Epithelial cell of prostate (primary cell): ENCODE data around the gene HMGA1.

Source experiments
- DNase-seq: peaks from one replicate; pipeline ENCODE4 v3.0.0-alpha.2; 2011; ENCODE audit warnings: low read depth, low spot score
- H3K27ac ChIP-seq: fragments of 450-650 bp; 2 replicates; pipeline ENCODE4 v1.5.1; 2017; ENCODE audit warnings: mild to moderate bottlenecking

HMGA1 gene

DNA sequence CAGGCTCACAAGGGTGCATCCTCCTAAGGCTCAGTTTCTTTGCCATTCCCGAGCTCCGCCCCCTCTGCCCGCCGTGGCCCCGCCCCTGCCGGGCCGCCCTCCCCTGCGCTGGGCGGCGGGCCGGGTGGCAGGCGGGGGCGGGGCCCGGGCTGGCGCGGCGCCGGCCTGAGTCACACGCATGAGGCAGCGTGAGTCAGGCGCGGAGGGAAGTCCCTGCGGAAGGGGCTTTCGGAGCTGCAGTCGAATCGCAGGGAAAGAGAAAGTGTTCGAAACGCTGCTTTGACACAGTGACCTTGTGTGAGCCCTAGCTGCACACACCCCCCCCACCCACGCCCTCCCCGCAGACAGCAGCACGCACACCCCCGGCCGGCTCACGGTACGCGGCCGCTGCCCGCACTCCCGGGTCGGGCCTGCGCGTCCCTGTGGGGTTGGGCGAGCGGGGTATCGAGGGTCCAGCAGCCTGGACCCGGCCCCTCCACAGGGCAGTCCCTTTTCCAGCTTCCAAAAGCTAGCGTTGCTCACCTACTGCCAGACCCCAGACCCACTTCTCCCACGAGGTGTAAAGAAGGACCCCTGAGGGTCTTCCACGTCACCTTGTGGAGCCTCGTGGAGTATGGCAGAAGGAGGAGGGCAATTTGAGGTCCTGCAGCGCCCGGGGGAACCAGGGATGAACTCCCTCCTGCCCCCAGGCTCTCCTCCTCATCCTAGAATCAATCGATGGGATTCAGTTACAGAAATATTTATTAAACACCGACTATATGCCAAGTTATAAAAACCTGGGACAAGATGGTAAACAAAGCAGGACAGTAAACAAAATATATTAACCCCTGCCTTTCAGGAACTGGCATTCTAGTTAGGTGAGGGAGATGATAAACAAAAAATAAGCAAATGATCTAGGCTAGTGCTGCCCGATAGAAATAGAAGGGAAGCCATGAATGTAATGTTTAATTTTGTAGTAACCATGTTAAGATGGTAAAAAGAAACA is 12.4 kb upstream of the HMGA1 start:
- DNase-seq = peak; percentile 84
- H3K27ac ChIP-seq = peak overlapping the region; percentile 50

DNA sequence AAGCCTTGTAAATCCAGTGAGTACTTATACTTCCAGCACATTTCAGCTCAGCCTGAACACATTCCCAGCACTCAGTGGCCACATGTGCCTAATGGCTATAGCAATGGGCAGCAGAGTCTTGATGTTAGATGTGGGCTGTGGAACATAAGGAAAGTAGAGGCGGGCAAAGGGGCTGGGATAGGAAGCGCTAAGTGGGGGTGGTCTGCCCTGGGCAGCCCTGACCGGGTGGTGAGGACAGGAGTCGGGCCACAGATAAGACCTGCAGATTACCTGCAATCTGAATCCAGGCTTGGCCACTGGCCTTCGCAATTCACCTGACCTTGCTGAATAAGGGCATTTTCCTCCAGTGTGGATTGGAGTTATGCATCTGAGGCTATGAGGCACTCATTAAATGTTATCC is 11.1 kb upstream of the HMGA1 start:
- H3K27ac ChIP-seq = no peak overlapping the region
- DNase-seq = no peak

DNA sequence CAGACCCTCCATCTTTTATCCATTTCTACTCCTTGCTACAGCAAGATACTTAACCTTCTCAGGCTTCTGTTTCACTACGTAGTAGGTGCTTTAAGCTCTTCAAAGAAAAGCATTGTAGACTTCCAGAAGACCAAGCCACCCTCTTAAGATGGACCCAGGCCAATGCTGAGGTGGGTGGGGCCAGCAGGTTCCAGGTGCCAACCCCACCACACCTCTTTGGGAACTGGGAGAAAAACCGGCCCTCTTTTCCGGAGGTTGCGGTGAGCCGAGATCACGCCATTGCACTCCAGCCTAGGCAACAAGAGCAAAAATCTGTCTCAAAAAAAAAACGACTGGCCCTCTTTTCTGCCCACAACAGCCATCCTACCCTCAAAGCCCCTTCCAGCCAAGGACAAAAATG is 10.6 kb upstream of the HMGA1 start:
- H3K27ac ChIP-seq = no peak overlapping the region
- no peak for DNase-seq

DNA sequence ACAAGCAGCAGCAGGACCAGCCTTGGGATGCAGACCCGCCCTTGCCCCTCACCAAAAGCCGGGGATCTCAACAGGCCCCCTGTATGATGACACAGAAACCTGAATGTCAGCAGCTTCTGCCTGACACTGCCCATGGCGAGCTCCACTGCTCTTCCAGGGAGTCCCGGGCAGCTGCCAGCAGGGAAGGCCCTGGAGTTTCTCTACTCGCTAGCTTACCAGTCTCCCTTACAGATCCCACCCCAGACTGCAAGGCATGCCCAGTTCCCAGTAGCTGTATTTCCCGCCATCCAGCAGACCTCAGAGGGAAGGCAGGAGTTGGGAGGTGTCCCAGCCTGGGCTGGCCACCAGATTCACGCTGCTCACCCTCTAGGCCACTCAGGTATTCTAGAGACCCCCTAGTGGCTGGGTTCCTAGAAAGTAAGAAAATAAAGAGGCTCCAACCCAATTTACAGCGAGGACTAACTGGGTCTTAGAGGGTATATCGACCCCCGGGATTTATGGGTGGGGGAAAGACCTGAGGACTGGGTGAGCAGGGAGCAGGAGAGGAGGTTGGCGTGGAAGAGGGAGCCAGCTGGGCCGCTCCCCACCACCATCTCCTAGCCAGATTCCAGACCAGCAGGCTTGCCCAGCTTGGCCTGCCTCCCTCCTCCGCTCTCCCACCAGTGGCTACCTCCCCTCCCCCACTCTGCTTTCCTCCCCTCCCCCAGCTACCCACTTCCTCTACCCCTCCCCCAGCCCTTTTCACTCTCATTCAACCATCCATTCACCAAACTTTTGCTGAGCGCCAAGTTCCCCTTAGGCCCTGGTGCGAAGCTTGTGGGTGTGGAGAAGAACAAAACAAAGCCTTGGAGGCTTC is 9.7 kb upstream of the HMGA1 start:
- H3K27ac ChIP-seq = no peak overlapping the region
- DNase-seq = no peak

DNA sequence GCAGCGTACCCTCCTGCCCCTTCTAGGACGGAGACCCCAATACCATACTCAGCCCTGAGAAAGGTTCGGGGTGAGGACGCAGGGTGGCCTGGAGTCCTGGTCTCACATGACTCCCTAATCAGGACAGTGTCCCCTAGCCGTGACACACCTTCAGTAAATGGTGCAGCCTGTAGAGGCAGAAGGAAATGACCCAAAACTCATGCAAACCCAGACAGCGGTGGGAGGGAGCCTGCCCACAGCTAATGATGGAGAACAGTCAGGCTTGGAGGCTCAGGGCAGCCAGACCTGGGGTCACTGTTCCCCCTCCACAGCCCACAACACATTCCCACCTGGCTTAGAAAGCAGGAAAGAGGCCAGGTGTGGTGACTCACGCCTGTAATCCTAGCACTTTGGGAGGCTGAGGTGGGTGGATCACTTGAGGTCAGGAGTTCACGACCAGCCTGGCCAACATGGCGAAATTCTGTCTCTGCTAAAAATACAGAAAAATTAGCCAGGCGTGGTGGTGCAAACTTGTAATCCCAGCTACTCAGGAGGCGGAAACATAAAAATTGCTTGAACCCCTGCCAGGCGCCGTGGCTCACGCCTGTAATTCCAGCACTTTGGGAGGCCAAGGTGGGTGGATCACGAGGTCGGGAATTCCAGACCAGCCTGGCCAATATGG is 8.8 kb upstream of the HMGA1 start:
- peak overlapping the region; percentile 72 for H3K27ac ChIP-seq

DNA sequence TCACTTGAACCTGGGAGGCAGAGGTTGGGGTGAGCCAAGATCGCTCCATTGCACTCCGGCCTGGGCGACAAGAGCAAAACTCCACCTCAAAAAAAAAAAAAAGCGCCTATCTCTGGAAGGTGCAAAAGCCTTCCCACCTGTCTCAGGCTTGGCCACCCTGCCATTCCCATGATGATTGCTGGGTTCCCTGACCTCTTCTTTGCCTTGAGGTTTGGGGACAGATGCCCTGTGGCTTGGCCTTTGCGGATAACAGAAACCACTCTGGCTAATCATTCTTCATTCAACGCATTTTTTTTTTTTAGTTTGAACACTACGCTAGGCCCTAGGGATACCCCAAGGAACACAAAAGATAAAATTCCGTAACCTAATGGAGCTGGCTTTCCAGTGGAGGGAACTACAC is 6.8 kb upstream of the HMGA1 start:
- no peak for DNase-seq
- peak overlapping the region; percentile 72 for H3K27ac ChIP-seq

More for the DNA sequence above, 8.8 kb upstream of the HMGA1 start:
- no peak for DNase-seq

DNA sequence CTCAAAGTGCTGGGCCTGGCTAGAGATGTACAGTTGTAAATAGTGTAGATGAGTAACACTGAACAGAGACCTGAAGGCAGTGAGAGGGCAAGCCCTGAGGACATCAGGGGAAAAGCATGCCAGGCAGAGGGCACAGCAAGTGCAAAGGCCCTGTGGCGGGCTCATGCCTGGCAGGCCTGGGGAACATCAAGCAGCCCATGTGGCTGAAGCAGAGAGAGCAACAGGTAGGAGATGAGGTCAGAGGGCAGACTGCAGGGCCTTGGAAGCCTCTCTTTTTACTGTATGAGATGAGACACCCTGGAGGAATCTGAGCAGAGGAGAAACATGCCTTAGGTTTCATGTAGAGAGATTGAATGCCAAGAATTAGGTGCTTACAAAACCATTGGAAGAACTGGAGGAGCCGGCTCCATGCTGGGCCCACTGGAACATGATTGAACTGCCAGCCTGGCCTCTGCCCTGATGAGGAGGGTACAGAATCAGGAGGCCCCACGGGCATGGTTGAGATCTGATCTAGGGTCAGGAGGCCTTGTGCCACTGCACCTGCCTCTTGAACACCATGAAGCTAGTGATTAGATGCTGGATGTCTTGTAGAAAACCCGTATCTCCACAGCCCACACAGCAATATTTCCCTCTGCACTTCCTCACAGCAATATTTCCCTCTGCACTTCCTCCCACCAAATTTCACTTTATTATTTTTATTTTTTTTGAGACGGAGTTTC is 5.9 kb upstream of the HMGA1 start:
- H3K27ac ChIP-seq = peak overlapping the region; percentile 72
- no peak for DNase-seq

DNA sequence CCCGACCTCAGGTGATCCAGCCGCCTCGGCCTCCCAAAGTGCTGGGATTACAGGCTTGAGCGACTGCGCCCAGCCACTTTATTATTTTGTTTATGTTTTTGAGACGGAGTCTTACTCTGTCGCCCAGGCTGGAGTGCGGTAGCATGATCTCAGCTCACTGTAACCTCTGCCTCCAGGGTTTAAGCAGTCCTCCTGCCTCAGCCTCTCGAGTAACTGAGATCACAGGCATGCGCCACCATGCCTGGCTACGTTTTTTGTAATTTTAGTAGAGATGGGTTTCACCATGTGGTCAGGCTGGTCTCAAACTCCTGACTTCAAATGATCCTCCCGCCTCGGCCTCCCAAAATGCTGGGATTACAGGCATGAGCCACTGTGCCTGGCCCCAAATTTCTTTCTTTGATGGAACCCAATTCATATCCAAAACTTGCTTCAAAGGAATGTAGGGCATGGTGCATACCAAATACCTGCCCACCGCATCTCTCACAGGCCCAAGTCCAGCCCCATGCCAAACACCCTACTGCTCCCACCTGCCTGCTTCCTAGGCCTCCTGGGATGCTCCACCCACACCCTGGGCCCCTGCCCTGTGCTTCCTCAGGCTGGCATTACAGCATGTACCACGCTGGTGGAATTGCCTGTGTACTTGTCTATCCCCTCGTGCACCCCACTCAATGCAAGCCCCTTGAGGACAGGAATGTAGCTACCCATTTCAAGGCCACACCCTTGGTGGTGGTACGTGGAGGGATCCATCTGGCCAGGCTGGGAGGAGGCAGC is 4.9 kb upstream of the HMGA1 start:
- no peak overlapping the region for H3K27ac ChIP-seq
- no peak for DNase-seq

DNA sequence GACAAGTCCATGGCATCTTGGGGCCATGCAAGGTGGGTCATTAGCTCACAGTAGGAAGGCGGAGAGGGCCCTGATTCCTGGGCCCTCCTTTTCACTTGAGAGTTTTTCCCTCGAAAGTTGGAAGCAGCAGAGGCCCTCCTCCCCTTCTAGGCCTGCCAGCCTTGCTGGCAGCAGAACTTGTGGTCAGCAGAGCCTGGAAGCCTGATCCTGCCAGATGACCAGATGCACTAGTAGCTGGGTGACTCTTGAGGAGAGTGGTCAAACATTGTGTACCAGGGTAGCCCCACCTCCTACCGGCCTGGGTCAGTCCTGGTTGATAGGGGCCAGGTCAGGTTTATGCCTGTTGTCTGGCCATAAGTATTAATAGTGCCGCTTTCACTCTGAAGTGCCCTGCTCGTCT is 3.8 kb upstream of the HMGA1 start:
- H3K27ac ChIP-seq = no peak overlapping the region
- DNase-seq = no peak

DNA sequence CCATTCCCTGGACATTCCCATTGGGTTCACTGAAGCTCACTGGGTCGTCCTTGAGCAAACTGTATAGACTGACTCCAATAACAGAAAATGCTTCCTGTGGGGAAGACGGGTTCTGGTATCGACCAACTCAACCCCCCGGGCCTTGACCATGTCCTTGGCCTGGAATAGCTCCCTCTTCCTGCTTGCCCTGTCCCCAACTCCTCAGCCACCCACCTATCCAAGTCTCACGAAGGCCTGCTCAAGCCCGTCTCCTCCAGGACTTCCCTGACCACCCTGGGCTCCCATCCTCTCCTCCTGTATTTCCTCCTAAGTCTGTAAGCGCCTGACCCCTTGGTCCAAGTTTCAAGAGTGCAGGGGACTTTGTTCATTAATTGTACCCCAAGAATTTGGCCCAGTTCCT is 2.8 kb upstream of the HMGA1 start:
- H3K27ac ChIP-seq = peak overlapping the region; percentile 95
- no peak for DNase-seq

DNA sequence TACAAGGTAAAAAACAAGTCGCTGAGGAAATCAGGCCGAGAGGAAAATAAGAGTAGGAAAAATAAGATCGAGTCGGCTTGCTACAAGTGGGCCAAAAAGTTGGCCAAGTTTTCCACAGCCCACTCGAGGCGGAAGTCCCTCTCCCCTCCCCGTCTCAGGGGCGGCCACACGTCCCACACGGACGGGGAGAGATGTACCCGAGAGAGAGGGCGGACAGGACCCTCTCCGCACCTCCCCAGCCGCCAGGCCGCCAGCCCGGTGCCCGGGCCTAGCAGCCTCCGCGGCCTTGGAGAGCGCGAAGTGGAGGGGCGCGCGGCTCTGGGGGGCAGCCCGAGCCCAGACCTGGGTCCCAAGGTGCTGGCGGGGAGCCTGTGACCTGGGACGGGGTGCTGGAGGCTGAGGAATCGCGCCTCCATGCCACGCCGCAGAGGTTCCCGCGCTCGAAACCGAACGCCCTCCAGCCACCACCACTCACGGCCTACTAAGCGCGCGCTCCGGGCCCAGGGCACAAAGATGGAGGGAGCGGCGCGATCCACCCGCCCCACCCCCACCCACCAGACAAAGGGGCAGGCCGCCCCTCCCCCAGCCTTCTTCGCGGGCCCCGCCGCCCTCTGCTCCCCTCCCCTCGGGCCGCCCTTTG is 1.9 kb upstream of the HMGA1 start:
- H3K27ac ChIP-seq = peak overlapping the region; percentile 95
- no peak for DNase-seq

DNA sequence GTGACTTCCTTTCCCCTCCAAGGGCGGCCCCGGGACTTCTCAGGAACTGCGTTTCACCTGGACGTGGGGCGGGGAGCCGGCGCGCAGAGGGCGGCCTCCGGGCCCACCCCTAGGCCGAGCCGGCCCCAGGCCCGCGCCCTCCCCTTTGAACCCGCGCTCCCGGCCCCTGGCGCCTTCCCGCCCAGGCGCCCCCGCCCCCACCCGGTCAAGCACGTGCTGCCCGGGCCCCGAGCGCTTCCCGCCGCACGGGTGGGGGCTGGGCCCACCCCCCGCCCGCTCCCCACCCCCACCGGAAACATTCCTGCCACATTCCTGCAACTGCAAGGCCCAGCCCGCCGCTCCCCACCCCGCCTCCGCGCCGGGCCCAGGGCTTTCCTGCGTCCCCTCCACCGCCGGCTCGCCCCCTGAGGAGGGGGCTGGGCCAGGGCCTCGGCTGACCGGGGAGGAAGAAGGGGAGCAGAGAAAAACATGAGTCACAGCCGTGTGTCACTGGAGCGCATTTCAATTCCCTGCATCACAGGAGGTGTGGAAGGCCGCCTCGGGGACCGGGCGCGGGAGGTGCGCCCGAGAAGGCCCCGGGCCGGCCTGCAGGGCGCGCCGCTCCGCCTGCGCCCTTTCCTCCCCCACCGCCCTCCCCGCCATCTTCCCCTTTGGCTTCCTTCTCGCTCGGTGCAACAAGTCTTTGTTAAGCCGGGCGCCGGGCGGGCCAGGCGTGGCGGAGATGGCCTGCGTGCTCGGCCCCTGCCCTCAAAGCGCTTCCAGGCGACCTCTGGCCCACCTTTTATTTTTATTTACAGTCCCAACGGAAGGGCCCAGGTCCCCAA is 1.2 kb upstream of the HMGA1 start:
- peak overlapping the region; percentile 95 for H3K27ac ChIP-seq
- DNase-seq = no peak

DNA sequence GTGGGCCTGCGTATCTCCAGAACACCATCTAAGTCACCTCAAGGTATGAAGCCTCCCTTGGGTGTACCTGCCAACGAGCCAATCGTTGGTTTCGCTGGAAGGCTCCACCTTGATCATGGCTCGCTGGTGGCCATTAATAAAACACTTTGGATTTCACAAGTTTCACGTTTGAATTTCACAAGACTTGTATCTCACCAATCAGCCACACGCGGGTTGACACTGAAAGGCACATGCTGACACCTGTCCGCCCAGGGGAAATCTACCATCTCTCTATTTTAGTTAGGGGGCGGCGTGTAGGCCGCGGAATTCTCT is 586 bp upstream of the HMGA1 start:
- H3K27ac ChIP-seq = peak overlapping the region; percentile 95
- no peak for DNase-seq

DNA sequence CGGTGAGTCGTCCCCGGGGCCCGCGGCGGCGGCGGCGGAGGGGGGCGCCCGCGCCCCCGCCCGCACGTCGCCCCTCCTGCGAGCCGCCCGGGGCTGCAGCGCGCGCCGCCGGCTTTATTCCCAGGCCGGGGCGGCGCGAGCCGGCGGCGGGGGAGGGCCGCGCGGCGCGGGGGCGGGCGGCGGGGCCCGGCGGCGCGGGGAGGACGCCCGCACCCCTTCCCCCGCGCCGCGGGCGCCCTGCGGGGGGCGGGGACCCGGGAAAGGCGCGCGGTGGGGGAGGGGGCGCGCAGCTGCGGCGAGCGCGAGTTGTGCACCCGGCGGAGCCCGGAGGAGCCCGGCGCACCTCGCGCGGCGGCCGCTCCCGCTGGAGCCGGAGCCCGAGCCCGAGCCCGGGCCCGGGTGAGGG is 646 bp downstream of the HMGA1 start:
- DNase-seq = no peak
- H3K27ac ChIP-seq = peak overlapping the region; percentile 95

DNA sequence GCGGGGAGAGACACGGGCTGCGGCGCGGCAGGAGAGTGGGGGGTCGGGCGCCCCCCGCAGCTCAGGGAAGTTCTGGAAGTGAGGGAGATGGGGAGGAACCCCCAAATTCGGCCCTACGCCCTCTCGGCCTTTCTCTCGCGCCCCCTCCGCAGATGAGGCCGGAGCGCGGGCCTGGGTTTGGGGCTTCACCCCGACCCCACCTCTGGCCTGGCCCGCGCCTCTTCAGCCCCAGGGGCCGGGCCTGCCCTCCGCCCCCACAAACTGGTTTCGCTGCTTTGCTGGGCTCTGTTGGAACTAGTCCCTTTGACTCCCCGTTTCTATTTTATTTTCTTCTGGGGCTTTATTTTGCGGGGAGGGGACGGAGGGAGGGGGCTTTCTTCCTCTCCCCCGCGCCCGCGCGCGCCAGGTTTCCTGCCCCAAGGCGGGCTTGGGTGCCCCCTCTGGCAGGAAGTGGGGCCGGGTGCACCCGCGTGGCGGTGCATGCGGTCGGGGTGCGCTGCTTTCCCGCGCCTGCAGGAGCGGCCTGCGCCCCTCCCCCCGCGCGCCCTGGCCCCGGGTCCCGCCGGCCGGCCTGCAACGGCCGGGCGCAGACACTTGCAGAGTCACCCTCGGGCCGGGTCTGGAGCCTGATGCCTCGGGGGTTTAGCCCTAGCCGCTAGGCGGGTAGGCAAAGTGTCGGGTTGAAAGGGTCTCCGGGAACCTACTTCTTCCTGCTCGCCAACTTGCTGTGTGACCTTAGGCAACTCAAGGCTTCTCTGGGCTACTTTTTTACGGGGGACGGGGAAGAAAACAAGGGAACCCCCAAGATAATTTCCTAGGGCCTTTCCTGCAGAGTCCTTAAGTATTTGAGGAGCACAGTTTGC is 1.3 kb downstream of the HMGA1 start:
- no peak for DNase-seq

DNA sequence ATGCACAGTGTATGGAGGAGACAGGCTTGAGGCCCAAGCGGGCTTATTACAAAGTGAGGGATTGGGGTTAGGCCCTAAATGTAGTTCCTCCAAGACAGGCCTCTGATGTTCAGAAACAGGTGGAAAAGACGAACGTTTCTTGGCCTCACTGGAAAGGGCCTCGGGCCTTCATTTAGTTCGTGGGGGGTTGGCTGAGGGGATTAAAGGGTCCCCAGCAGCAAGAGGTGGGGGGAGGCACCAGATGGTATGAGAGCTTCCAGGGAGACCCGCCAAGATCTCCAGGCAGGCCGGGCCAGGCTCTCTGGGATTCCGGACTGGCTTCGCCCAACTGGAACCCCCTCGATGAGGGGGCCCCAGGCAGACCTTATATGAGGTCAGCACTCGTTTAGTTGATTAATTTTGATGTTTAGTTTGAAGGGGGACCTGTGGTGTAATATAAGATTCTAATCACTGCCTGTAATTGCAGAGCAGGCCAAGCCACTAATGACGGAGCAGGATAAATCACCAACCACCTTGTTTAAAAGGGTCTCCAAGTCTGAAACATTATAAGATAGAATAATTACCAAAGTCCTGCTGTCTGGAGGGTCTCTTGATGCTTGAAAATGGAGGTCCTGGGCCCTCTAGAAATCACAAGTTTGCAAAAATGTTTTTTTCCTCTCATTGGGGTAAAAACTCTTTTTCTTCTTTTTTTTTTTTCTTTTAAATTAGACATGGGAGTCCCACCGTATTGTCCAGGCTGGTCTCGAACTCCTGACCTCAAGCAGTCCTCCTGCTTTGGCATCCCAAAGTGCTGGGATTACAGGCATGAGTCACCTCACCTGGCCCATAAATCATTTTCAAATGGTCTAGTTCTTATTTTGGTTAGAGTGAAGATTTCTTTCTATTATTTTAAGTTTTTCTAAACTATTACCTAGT is 2.2 kb downstream of the HMGA1 start:
- no peak for DNase-seq
- H3K27ac ChIP-seq = peak overlapping the region; percentile 95

More for the DNA sequence above, 1.3 kb downstream of the HMGA1 start:
- peak overlapping the region; percentile 95 for H3K27ac ChIP-seq
